ENCODE measurements around the gene CXCL8. TPM values are rescaled to one million over a fixed set of nuclear protein-coding genes. Genes with fewer than 3 reads are reported as not detected.

The CXCL8 gene
- total and polyA plus RNA-seq, 2 of the 8 experiments (the other 6 are each of a cell fraction or from before 2014, with no cell fraction given), result not detected

GRCh38 chr4:73715659-73716058 lies 24.7 kb upstream of the CXCL8 start:
- Histone ChIP-seq H3K23me2 (ENCODE audit: low read depth, low read length) (no peaks in the 10 kb centered on the region), H2BK12ac (ENCODE audit: low read depth, low read length) (no peak overlapping the region), H2AFZ (ENCODE audit: low read length) (0 out of 2 replicates have a peak overlapping the region, but pooled peaks have one; percentile 8), H4K91ac (replicated peaks; ENCODE audit: insufficient read length, low read length) (no peak overlapping the region), H2AK5ac (ENCODE audit: low read depth, low read length) (no peak overlapping the region), H3K4ac (replicated peaks; ENCODE audit: insufficient read length, low read depth, low read length) (no peak overlapping the region), H3K56ac (replicated peaks; ENCODE audit: insufficient read length, low read depth, low read length) (no peak overlapping the region), H3K79me2 (ENCODE audit: control insufficient read depth in 1 of 2, insufficient read depth in 2 of 2, low read length in 2 of 2) (no peaks in the 10 kb centered on the region), H3K4me1 (replicated peaks in 1 of 4; ENCODE audit: control insufficient read depth in 3 of 4, insufficient read depth in 4 of 4, low read length in 3 of 4) (no peaks in the 10 kb centered on the region), H3K27ac (ENCODE audit: low read depth, low read length) (no peak overlapping the region), H3K18ac (ENCODE audit: extremely low read depth, low read length) (no peak overlapping the region), H2BK5ac (ENCODE audit: low read depth, low read length) (no peak overlapping the region), H3K9me3 (ENCODE audit: insufficient read depth in 2 of 2, low read depth in 1 of 2, low read length in 1 of 2) (no peaks in the 10 kb centered on the region), H3K79me1 (ENCODE audit: low read depth, low read length) (no peaks in the 10 kb centered on the region), H2BK120ac (replicated peaks; ENCODE audit: low read depth, low read length) (no peak overlapping the region), H4K8ac (ENCODE audit: extremely low read depth, insufficient read depth, low read length) (no peak overlapping the region), H3K23ac (ENCODE audit: insufficient read length) (no peak overlapping the region), H4K20me1 (replicated peaks in 1 of 2; ENCODE audit: control insufficient read depth in 1 of 2, insufficient read depth in 2 of 2, low read length in 2 of 2) (no peaks in the 10 kb centered on the region), H3K27me3 (replicated peaks in 1 of 4; ENCODE audit: control insufficient read depth in 3 of 4, extremely low read depth in 1 of 4, insufficient read depth in 3 of 4, low read length in 3 of 4) (no peaks in the 10 kb centered on the region; a peak in 1 of 7 replicates), H3K14ac (ENCODE audit: insufficient read length) (no peak overlapping the region), H2BK20ac (ENCODE audit: low read length) (no peak overlapping the region), H4K5ac (ENCODE audit: insufficient read length, low read depth, low read length) (no peak overlapping the region), H3K4me3 (ENCODE audit: extremely low read depth in 1 of 4, insufficient read depth in 2 of 4, low read depth in 3 of 4, low read length in 4 of 4) (no peak overlapping the region), H3K9ac (replicated peaks in 1 of 4; ENCODE audit: extremely low read depth in 1 of 4, low read depth in 3 of 4, low read length in 3 of 4) (no peak overlapping the region), H2BK15ac (ENCODE audit: low read length) (no peak overlapping the region), H3K36me3 (ENCODE audit: control insufficient read depth in 2 of 4, insufficient read depth in 4 of 4, low read length in 3 of 4) (no peaks in the 10 kb centered on the region), H3K4me2 (ENCODE audit: insufficient read depth in 1 of 2, low read depth in 2 of 2, low read length in 2 of 2) (no peak overlapping the region)
- ChIA-PET POLR2A (ENCODE audit: partially characterized antibody) (no interaction called here), CTCF (ENCODE audit: partially characterized antibody) (interaction anchor here (0.7 to 2.7 kb wide), 4 partner anchors 14 to 752 kb away, joined by 3 to 15 read pairs (median 4); no protein-coding TSS in a partner anchor)
- WGBS, 2 experiments (ENCODE audit: extremely low coverage in 1 of 2, insufficient coverage in 1 of 2, insufficient read length in 1 of 2, insufficient replicate concordance in 2 of 2, low coverage in 1 of 2, low lambda C conversion rate in 2 of 2, missing lambda C conversion rate in 1 of 2), result 90% methylated on average over 2 of the region's 2 CpGs; no CpG with 5 or more reads in 1 of the 2 experiments
- DNase-seq (ENCODE audit: low read depth in 1 of 2, low spot score in 2 of 2), result no peak
- FAIRE-seq, result no peak
- TF ChIP-seq RNF2 (IDR thresholded peaks at IDR 0.05; ENCODE audit: borderline replicate concordance, low read depth, low read length, missing control alignments, poor library complexity, severe bottlenecking) (no peak), SUZ12 (IDR thresholded peaks at IDR 0.05; ENCODE audit: low read length) (no peak), ASH2L (IDR thresholded peaks at IDR 0.05; ENCODE audit: low read length) (no peak), CHD1 (IDR thresholded peaks at IDR 0.05; ENCODE audit: low read depth, low read length) (no peak), ZNF274 (IDR thresholded peaks at IDR 0.05; ENCODE audit: borderline replicate concordance, extremely low read depth, low read length) (no peak), CREB1 (IDR thresholded peaks at IDR 0.05) (no peak), PHF8 (conservative IDR thresholded peaks at IDR 0.05; ENCODE audit: low read depth, low read length) (no peak), KDM4A (IDR thresholded peaks at IDR 0.05; ENCODE audit: low read depth, low read length, severe bottlenecking) (no peak)

Data from H1 (cell line).